Activated CD8-positive, alpha-beta memory T cell treated with anti-CD3 and anti-CD28 coated beads, Interleukin-2, amount 50 U/mL, for 1 hour (primary cell): ENCODE measurements around the gene DBX1.
"Not testable (repeated sequence)": the region's sequence is repeated elsewhere in the genome, so short reads cannot be mapped to it uniquely, and the experiment has no call there.

Experiments used
- DNase-seq: peaks from one replicate; pipeline ENCODE4 v3.0.0-alpha.2; 2020; ENCODE audit errors: extremely low read depth

DBX1 gene, protein sequence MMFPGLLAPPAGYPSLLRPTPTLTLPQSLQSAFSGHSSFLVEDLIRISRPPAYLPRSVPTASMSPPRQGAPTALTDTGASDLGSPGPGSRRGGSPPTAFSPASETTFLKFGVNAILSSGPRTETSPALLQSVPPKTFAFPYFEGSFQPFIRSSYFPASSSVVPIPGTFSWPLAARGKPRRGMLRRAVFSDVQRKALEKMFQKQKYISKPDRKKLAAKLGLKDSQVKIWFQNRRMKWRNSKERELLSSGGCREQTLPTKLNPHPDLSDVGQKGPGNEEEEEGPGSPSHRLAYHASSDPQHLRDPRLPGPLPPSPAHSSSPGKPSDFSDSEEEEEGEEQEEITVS

DNA sequence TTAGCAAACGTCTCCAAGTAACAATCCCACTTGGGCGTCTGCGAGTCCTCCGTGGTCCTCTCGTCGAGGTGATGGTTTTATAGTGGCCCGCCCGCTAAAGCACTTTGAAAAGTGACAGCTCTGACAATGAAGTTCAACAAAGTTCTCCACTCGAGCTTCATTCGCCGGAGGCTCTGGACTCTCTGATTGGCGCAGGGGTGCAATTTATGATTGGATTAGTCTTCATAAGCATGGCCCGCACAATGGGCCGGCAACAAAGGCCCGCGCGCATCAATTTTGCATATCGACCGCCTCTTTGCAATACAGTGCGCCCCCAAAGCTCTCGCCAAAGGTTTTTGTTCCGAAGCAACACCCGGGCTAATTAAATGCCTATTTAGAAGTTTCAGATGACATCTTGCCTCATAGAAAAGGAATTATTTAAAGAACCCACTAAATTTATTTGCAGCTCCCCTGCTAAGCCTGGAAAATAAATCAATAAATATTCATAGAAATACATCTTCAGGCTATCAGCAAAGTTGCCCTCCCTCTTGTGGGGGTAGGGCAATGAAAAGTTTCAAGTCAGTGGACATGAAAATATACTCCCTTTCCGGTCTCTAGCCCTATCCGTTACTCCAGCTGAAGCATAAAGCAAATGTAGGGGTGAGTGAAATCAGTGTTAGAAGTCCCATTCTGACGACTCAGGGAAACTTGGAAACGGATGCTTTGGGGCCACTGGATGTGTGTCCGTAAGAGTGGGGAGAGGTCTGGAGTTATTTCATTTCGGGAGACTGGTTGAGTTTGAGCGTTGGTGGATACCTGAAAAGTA lies at the start of gene DBX1:
DBX1 (minus strand) TSS at position 51 of the 805 bp plus-strand sequence. CDS start 151 bp downstream, outside the sequence.
- no peak for DNase-seq

DNA sequence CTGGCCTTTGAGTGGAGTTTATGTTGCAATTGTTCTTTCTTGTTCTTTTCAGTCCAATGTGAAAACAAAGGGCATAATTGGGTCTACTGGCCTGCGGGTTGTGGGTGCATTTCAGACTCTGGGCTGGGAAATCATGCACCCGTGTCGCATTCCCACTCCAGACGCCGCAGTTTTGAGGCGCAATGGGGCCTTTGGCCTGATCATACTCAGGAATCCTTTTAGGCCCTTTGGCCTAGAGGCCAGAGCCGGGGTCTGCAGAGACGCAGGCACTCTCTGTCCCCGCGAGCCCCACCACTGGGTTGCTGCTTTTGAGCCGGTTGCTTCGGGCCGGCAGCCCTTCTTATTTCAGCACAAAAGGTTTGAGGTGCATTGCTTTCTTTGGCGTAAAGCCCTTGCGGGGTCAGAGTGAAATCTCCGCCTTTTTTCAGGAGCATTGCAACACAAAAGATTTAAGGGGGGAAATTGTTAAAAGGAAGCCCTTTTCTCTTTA lies 48.4 kb upstream of the DBX1 start:
- no peak for DNase-seq

DNA sequence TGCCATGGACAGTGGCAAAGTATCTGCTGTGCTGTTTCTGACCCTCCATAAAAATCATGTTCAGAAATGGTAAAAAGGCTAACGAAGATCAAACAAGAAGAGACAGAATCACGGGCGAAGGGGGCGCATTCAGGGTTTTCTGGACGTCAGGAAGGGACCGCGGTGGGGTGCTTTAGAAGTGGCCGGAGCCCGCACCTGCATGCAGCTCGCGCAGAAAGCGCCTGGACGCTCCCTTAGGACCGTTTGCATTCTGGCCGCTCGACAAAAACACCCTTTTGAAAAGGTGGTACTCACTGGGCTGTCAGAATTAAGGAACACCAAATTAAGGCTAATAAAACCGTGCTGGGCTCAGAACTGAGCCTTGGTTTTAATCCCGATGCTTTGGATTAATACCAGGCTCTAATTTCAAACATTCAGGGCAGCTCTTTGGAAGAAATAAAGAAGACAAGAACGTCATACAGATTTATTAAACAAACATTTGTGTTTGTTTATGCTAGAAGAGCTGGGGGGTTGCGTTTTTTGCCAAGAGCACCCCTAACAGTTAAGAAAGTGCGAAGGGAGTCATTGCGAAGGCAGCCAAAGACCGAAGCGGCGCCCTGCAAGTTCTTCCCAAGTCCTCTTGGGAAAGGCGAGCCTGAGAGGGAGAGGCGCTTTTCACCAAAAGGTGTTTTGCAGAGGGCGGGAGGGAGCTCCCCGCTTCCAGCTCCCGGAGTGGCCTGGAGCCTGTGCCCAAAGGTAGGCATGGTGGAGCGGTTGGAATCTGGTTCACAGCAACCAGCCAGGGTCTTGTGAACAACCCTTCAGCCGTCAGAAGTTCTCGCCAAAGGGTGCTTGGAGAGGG lies 47.7 kb upstream of the DBX1 start:
- DNase-seq = no peak

DNA sequence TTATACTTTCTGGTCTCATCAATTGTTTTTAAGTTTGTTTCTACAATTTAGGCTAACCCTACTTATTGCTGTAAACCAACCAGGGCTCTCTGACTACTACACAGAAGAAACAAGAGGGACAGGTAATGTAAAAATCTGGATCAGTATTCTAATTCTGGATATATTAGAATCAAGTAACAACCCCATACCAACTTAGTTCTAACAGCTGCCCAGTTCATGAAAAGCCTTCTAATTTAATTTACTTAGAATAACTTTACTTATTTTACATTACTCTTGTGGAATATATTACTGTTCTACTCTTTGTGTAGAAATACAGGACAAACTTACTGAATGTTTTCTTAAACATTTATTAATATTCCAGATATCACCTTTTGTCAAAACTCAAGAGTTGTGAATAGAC lies 45.5 kb upstream of the DBX1 start:
- no peak for DNase-seq

DNA sequence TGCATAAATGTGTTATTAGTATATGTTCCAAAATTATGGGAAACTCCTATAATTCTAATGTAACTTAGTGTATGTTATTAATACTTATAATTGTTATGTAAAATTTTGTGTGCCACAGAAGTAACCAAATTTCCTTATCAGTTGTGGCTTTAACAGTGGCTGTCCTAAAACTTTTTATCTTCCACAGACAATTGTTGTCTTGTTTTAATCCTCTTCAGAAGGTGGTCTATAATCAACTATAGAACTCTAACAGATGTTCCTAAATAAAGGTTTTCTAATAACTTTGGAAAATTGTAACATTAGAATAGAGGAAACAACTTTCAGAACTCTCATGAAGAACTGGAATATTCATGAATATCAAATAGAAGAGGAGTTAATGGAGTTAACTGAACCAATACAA lies 44.4 kb upstream of the DBX1 start:
- DNase-seq = no peak

DNA sequence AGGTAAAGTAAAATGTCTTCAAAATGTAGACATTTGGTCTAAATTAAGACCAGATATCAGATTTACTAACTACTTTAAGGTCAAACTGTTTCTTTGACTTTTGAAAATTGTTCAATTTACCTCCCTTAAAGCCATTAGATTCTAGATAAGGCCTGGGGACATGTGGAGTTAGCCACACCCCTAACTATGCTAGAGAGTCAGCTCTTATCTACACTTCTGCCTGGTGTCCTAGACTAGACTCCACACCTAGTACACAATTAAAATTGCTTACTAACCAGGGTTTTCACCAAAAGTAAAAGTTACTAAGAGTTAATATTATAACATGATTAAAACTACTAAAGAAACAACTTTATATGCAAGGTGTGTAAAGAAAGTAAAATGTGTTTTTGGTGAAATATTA lies 43.6 kb upstream of the DBX1 start:
- no peak for DNase-seq

DNA sequence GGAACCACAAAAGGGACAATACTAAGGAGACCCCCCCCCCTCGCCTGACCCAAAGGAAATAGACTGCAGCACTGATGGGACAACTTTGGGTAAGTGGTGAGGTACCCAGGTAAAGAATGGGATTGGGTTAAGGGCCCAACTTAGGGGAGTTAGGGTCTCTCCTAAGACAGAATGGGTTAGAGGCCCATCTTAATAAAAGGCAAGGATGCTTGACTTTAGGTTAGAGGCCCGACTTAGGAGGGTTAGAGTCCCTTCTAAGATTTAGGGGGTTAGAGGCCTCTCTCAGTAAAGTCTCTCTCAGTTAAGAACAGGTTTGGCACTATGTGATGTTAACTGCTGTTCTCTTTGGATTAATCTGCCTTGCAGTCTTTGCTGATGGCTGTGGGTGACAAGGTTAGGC lies 41.0 kb upstream of the DBX1 start:
- DNase-seq = no peak

DNA sequence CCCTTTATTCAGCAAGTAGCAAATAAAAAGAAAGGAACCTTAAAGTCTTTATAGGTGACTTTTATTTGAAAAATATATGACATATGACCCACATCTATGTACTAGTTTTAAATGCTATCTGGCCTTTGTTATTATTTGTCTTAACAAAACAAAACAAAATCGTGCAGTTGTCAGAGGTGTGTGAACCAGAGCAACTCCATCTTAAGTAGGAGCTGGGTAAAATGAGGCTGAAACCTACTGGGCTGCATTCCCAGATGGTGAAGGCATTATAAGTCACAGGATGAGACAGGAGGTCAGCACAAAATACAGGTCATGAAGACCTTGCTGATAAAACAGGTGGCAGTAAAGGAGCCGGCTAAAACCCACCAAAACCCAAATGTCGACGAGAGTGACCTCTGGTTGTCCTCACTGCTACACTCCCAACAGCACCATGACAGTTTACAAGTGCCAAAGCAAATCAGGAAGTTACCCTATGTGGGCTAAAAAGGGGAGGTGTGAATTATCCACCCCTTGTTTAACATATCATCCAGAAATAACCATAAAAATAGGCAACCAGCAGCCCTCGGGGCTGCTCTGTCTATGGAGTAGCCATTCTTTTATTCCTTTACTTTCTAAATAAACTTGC lies 40.2 kb upstream of the DBX1 start:
- DNase-seq = not testable (repeated sequence)

DNA sequence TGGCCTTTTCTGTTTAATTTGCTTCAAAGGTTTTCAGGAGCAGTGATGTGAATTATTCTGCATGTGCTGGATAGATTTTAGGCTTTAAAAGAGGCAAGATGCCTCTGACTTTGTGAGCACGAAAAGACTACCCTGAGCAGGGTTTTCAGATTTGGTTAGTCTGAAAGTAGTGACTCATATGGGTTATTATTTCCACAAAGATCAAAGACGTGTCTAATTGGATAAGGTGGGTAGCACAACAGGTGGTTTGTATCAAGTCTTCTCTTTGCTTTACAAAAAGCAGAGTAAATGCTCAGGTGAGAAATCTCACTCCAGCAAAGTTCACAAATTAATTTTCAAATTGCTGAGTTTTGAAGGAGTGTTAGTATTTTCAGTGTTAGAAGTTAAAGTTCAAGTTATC lies 37.6 kb upstream of the DBX1 start:
- no peak for DNase-seq

DNA sequence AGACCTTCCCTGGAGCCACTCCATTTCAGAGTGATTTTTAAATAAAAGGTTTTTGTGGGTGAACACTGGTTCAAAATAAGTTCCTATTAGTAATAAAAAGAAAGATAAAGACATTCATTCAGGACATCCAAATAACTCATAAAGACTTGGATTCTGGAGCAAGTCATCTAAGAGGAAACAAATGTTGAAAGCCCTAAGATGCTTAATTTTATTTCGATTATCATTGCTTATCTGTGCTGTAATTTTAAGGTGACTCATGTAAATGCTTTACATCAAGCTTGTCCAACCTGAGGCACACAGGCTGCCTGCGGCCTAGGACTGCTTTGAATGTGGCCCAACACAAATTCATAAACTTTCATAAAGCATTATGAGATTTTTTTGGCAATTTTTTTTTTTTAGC lies 34.2 kb upstream of the DBX1 start:
- no peak for DNase-seq

DNA sequence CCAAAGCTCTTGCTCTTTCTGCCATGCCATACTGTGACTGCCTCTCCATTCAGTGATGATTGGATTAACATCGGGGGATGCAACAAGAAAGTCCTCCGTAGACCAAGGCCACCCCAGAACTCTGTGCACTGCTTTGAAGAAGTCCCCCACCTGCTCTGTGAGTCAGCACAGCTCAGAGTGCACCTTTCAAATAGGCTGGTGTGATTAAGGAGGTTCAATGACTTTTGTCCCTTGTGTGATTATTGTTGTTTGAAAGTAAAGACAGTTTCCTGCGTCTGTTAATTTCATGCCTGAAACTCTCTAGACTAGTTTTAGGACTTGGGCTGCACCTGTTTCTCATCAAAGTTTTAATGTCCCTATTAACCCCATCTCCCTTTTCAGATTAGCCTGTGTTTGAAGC lies 33.0 kb upstream of the DBX1 start:
- no peak for DNase-seq

DNA sequence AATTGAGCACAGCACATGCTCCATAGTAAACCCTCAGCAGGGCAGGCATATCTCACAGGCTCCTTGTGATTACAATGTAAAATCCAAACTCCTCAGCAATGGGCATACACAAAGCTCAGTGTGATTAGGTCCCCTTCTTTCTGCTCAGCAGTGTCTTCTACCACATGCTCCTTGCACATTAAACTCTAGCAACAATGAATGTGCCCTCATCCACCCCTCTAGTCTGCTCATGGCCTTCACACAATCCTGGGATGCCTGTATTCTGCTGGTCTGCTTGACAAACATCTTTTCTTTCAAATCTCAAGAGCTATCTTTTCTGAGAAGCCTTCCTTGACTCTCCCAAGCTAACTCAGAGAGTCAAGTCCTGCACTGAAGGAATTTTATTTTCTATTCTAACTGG lies 32.4 kb upstream of the DBX1 start:
- DNase-seq = no peak

DNA sequence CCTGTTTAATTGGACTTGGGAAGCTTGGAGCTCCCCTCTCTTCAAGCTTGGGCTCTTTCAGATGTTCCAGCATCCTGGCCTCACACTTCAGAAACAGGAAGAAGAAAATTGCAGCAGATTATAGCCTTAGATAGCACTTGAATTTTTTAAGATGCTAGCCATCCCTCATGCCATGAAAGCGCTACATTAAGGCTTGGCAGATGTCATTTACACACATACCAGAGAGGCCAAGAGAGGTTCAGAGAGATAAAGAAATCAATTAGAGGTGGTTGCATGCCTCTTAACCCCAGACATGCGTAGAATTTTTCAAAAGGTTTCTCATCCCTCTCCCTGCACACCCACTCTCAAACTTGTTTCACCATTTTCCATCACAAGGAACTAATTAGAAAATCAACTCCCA lies 31.9 kb upstream of the DBX1 start:
- no peak for DNase-seq

DNA sequence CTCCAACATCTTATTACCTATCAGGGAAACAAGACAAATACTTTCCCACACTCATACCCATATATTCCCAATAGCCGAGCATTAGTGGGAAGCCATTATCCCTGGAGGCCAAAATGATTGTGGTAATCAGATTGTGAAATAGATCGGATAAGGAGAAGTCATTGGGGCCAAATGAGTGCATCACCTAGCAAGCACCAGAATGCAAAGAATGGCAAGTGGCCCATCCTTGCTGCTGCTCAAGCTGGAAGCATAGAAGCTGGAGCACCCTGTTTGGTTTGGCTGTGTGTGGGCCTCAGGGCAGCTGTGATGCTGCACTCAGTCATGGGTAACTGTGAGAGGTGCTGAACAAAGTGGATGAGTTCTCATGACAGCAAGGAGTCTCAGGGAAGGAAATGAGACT lies 18.7 kb upstream of the DBX1 start:
- no peak for DNase-seq

DNA sequence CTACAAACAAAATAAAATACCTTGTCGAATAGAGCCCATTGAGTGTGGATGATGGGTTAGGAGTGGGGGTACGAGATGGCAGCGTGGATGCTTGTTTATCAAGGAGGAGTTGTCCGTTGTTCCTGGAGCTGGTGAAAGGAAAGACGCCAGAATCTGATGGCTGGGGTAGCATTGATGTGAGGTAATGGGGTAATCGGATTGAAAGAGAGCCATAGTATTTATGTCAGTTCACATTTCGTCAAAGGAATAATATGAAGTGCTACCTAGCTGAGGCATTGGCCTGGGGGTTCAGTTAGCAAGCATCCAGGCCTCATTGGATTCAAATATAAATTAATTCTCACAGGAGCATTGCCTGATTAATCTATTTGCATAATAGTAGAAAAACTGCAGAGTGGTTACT lies 16.9 kb upstream of the DBX1 start:
- no peak for DNase-seq

DNA sequence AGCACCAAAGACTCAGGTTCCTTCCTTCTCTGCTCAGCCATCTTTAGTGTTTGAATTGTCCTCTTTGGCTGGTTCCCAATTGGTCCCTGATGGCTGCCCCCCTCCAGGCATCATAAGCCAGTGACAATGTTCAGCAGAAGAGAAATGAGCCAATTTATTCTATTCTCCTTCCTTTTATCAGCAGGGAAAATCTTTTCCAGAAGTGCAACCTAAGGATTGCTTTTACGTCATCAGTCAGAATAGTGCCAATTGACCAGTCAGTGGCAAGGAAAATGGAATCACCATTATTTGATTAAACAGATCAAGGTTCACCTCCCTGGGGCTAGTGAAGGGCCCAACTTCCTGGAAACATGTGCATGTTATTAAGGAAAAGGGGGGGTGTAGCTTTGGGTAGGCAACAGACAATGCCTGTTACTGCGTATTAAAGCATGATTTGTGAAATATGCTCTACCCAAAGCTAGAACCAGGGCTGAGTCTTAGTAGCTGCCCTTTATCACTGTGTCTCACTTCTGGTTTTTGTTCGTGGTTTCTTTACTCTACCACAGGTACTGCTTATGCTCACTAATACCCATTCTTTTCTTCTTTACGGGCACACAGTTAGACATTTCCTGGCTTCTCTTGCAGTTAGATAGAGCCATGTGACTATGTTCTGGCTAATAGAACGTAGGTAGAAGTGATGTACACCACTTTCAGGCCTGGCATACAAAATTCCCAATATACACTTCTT lies 12.6 kb upstream of the DBX1 start:
- DNase-seq = no peak

DNA sequence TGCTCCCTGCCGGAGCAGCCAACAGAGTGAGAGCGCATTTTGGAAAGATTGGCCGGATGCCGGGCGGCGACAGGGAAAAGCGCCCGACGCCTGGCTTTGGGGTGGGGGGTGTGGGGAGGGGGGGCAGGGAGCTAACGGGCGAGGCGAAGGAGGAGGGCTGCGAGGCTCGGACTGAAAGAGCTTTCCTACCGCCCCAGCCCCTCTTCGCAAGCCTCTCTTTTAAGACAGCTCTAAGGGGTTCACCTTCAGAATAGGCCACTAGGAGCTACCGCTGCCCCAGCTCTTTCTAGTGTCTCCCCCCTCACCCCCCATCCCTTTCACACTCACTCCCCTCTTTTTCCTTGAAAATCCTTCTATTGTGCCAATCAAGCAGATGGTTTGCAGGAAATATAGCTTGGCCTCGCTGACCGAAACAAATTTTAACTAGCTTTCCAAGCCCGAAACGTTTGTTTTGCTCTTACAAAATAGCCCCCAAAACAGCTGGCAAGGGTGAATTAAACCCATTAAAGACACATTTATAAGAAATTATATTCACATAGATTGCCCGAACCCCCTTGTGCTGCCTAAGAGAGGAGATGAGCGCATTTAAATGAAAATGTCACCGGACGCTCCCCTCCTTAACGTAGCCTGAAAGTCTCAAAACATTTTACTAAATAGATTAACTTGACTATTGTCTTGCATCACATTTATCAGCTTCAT lies 3.7 kb upstream of the DBX1 start:
- no peak for DNase-seq

DNA sequence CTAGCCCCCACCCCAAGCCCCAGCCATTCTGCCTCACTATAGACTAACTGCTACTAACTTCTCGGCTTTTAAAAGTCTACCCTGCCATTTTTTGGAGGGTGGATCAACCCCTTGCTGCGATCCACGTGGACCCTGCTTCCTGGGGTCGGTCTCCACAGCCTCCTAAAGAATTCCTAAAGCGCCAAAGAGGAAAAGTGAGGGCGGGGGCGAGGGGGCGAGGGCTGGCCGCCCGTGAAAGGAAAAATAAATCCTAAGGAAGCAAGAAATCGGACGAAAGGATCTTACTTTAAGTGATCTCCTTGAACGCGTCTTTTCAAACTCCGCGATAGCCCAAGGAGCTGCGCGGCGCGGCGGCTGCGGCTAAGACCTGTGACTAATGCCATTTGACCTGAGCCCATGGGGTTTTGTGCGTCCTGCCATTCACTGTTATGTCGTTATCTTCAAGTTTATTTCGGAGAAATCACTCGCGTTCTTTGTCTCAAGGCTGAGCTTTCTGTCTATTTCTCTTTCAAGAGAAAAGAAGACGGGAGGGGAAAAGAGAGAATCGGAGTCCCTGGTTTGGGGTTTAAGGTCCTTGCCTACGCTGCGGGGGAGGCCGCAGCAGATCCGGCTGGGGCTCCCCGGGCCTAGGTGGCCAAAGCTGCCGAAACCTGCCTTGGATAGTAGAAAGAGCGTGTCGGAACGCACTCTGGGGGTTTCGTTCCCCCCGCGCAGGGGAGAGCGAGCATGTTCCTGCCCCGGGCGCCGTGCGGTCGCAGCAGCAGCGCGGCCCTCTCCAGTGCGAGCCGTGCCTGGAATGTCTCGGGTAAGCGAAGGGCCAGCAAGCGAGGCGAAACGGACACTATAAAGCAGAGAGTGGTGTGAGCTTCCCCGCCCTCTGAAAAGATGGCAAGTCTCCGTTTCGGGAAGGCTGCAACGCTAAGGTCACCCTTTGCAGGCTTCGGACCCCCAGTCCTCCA lies 2.8 kb upstream of the DBX1 start:
- no peak for DNase-seq
